ENCODE results near the gene RBL2.

GRCh38 chr16:53434377-53435065, at the start of gene RBL2:
- peak in 1 of 11 experiments; percentile 17 for TF ChIP-seq CTCF (IDR thresholded peaks at IDR 0.05 in 8 of 11, conservative IDR thresholded peaks at IDR 0.05 in 3 of 11)
- TF ChIP-seq POLR2AphosphoS5 (IDR thresholded peaks at IDR 0.05), result peak; percentile 90 to 93 (median 92)
- TF ChIP-seq POLR2A (IDR thresholded peaks at IDR 0.05), result peak in 1 of 3 donors; percentile 37
